Measurements from ENCODE around the gene PRSS23. TPM values are rescaled to one million over a fixed set of nuclear protein-coding genes. Genes with fewer than 3 reads are reported as not detected.

PRSS23 gene
- total RNA-seq, 6 experiments from 2014 or later, result 6.9 to 17.8 (median 9.4) TPM

DNA sequence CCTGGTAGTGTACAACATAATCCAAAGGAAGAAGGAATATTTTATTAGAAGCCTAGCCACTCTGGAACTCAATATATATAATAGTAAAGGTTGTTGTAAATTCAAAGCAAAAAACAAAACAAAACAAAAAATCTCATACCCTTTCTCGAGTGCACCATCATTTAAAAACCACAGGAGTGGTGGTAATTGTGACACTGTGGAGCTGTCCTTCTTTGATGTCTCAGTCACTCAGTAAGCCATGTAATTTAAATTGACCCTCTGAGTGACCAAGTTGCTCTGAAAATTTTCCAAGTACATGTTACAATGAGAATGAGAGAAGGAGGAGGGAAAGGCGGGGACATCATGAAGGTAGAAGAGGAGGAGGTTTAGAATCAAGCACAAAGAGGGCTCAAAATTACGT is 6.6 kb downstream of the PRSS23 start:
- intact Hi-C loops (cut with DNase I), result no loop called here
- no peaks in the 10 kb centered on the region for H3K9me3 ChIP-seq
- no peaks in the 10 kb centered on the region for H3K27me3 ChIP-seq
- 64% methylated on average over 3 of the region's 3 CpGs for WGBS (ENCODE audit: insufficient coverage, low coverage, low lambda C conversion rate, missing lambda C conversion rate)
- no peaks in the 10 kb centered on the region for H3K36me3 ChIP-seq
- no peak for DNase-seq
- H3K4me3 ChIP-seq, result no peak overlapping the region
- no peak for ATAC-seq
- no peak overlapping the region for H3K27ac ChIP-seq
- TF ChIP-seq POLR2A (IDR thresholded peaks at IDR 0.05), result no peak
- TF ChIP-seq, protein P1, sequence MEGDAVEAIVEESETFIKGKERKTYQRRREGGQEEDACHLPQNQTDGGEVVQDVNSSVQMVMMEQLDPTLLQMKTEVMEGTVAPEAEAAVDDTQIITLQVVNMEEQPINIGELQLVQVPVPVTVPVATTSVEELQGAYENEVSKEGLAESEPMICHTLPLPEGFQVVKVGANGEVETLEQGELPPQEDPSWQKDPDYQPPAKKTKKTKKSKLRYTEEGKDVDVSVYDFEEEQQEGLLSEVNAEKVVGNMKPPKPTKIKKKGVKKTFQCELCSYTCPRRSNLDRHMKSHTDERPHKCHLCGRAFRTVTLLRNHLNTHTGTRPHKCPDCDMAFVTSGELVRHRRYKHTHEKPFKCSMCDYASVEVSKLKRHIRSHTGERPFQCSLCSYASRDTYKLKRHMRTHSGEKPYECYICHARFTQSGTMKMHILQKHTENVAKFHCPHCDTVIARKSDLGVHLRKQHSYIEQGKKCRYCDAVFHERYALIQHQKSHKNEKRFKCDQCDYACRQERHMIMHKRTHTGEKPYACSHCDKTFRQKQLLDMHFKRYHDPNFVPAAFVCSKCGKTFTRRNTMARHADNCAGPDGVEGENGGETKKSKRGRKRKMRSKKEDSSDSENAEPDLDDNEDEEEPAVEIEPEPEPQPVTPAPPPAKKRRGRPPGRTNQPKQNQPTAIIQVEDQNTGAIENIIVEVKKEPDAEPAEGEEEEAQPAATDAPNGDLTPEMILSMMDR (IDR thresholded peaks at IDR 0.05), result no peak
- H3K4me1 ChIP-seq, result no peaks in the 10 kb centered on the region

DNA sequence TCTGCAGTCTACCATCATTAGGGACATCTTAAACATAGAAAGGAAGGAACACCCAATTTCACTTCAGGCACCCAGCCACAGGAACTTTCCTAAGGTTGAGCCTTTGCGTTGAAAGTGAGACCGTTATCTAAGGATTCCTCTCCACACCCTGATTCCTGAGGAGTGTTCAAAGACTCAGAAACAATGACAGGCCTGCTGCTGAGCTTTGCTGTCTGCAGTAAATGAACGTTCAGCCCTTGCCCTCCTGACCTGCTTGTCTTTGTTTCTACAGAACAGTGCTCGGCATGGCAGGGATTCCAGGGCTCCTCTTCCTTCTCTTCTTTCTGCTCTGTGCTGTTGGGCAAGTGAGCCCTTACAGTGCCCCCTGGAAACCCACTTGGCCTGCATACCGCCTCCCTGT is 7.0 kb downstream of the PRSS23 start:
- no peak overlapping the region for H3K27ac ChIP-seq
- TF ChIP-seq POLR2A (IDR thresholded peaks at IDR 0.05), result no peak
- TF ChIP-seq, protein P1 (IDR thresholded peaks at IDR 0.05), result no peak
- 14% methylated on average over 2 of the region's 5 CpGs for WGBS (ENCODE audit: insufficient coverage, low coverage, low lambda C conversion rate, missing lambda C conversion rate)
- H3K4me3 ChIP-seq, result no peak overlapping the region
- no peak for ATAC-seq
- no peak for DNase-seq
- H3K36me3 ChIP-seq, result no peaks in the 10 kb centered on the region
- no peaks in the 10 kb centered on the region for H3K27me3 ChIP-seq
- no peaks in the 10 kb centered on the region for H3K4me1 ChIP-seq
- intact Hi-C loops (cut with DNase I), result no loop called here
- H3K9me3 ChIP-seq, result no peaks in the 10 kb centered on the region

DNA sequence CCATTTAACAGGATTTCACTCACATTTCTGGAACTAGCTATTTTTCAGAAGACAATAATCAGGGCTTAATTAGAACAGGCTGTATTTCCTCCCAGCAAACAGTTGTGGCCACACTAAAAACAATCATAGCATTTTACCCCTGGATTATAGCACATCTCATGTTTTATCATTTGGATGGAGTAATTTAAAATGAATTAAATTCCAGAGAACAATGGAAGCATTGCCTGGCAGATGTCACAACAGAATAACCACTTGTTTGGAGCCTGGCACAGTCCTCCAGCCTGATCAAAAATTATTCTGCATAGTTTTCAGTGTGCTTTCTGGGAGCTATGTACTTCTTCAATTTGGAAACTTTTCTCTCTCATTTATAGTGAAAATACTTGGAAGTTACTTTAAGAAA is 9.2 kb downstream of the PRSS23 start:
- no peaks in the 10 kb centered on the region for H3K9me3 ChIP-seq
- no peaks in the 10 kb centered on the region for H3K4me1 ChIP-seq
- intact Hi-C loops (cut with DNase I), result no loop called here
- H3K36me3 ChIP-seq, result no peaks in the 10 kb centered on the region
- DNase-seq (no peak), ATAC-seq (no peak)
- no peak overlapping the region for H3K27ac ChIP-seq
- no peaks in the 10 kb centered on the region for H3K27me3 ChIP-seq
- no peak overlapping the region for H3K4me3 ChIP-seq
- TF ChIP-seq, protein P1 (IDR thresholded peaks at IDR 0.05), result no peak
- no peak for TF ChIP-seq POLR2A (IDR thresholded peaks at IDR 0.05)

DNA sequence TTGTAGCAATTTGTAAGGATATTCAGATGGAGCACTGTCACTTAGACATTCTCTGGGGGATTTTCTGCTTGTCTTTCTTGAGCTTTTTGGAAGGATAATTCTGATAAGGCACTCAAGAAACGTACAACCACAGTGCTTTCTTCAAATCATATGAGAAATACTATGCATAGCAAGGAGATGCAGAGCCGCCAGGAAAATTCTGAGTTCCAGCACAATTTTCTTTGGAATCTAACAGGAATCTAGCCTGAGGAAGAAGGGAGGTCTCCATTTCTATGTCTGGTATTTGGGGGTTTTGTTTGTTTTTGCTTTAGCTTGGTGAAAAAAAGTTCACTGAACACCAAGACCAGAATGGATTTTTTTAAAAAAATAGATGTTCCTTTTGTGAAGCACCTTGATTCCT is 9.9 kb downstream of the PRSS23 start:
- no peak overlapping the region for H3K27ac ChIP-seq
- TF ChIP-seq POLR2A (IDR thresholded peaks at IDR 0.05), result no peak
- TF ChIP-seq, protein P1 (IDR thresholded peaks at IDR 0.05), result no peak
- DNase-seq, result no peak
- no peak overlapping the region for H3K4me3 ChIP-seq
- no peak for ATAC-seq
- WGBS (ENCODE audit: insufficient coverage, low coverage, low lambda C conversion rate, missing lambda C conversion rate), result 61% methylated on average over 2 of the region's 2 CpGs
- no peaks in the 10 kb centered on the region for H3K27me3 ChIP-seq
- H3K4me1 ChIP-seq, result no peaks in the 10 kb centered on the region
- no peaks in the 10 kb centered on the region for H3K9me3 ChIP-seq
- intact Hi-C loops (cut with DNase I), result loop anchor here in 1 of 2 donors (10.0 kb wide), 1 partner anchor 365 kb away; no protein-coding TSS in a partner anchor
- no peaks in the 10 kb centered on the region for H3K36me3 ChIP-seq

Measured in right lobe of liver (tissue), 6 donors.